ENCODE results near the gene NCEH1.

Gene NCEH1

DNA sequence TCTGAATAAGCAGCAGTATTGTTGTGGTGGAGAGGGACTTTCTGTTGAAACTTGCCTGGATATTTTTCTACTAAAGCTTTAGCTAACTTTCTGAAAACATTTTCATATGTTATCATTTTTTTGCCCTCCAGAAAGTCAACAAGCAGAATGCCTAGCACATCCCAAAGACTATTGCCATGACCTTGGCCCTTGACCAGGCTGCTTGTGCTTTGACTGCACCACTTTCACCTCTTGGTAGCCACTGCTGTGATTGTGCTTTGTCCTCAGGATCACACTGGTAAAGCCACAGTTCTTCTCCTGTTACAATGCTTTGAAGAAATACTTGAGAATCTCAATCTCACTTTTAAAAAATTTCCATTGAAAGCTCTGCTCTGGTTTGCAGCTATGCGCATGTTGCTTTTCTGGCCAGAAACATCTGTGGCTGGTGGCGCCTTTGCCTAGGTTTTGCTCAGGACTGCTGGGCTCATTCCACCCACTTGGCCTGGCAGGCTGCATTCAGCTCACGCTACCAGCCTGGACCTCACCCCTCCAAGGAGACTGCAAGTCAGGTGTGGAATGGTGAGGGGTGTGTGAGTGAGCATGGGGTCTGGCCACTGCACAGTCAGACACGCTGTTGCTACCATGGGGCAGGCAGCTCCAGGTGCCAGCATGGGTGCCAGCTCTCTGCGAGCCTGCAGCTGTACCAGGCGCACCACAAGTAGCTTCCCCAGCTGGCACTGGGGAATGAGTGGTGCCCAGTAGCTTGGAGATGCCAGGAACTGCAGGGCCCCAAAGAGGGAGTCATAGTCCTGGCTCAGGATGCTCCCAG is 97.8 kb downstream of the NCEH1 start:
- H3K9ac ChIP-seq (ENCODE audit: low read depth, low read length), result no peak overlapping the region
- H3K27me3 ChIP-seq (ENCODE audit: insufficient read depth, low read length, poor library complexity), result no peaks in the 10 kb centered on the region
- H3K79me2 ChIP-seq (ENCODE audit: insufficient read depth, low read length), result no peaks in the 10 kb centered on the region
- no peak overlapping the region for H3K4me2 ChIP-seq (ENCODE audit: insufficient read depth, low read length)
- H3K9me3 ChIP-seq (ENCODE audit: insufficient read depth, low read length, severe bottlenecking), result peaks cover 14% of the 10 kb centered on the region
- no peaks in the 10 kb centered on the region for H4K20me1 ChIP-seq (ENCODE audit: insufficient read depth, low read length)
- no peak overlapping the region for H2AFZ ChIP-seq (ENCODE audit: low read depth, low read length)
- no peak for ATAC-seq (ENCODE audit: insufficient read depth, low read depth)
- peaks cover 31% of the 10 kb centered on the region for H3K4me1 ChIP-seq (ENCODE audit: insufficient read depth, low read length)
- no peak for DNase-seq
- H3K36me3 ChIP-seq (ENCODE audit: insufficient read depth, low read length), result no peaks in the 10 kb centered on the region
- H3K4me3 ChIP-seq (ENCODE audit: low read depth in 1 of 2, low read length in 2 of 2), result no peak overlapping the region
- no peak overlapping the region for H3K27ac ChIP-seq (ENCODE audit: low read length)
- TF ChIP-seq, protein P1, sequence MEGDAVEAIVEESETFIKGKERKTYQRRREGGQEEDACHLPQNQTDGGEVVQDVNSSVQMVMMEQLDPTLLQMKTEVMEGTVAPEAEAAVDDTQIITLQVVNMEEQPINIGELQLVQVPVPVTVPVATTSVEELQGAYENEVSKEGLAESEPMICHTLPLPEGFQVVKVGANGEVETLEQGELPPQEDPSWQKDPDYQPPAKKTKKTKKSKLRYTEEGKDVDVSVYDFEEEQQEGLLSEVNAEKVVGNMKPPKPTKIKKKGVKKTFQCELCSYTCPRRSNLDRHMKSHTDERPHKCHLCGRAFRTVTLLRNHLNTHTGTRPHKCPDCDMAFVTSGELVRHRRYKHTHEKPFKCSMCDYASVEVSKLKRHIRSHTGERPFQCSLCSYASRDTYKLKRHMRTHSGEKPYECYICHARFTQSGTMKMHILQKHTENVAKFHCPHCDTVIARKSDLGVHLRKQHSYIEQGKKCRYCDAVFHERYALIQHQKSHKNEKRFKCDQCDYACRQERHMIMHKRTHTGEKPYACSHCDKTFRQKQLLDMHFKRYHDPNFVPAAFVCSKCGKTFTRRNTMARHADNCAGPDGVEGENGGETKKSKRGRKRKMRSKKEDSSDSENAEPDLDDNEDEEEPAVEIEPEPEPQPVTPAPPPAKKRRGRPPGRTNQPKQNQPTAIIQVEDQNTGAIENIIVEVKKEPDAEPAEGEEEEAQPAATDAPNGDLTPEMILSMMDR (IDR thresholded peaks at IDR 0.05; ENCODE audit: borderline replicate concordance, extremely low read depth, low read length, poor library complexity, severe bottlenecking), result no peak
- no peak for TF ChIP-seq EZH2 (IDR thresholded peaks at IDR 0.05; ENCODE audit: borderline replicate concordance, low read depth, low read length, severe bottlenecking)

DNA sequence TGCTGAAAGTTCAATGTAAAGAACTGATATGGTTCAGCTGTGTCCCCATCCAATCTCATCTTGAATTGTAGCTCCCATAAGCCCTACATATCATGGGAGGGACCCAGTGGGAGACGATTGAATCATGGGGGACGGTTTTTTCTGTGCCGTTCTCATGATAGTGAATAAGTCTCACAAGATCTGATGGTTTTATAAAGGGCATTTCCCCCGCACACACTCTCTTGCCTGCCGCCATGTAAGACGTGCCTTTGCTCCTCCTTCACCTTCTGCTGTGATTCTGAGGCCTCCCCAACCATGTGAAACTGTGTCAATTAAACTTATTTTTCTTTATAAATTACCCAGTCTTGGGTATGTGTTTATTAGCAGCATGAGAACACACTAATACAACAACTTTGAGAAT is 101.1 kb downstream of the NCEH1 start:
- Histone ChIP-seq H4K20me1 (ENCODE audit: insufficient read depth, low read length) (no peaks in the 10 kb centered on the region), H3K27ac (ENCODE audit: low read length) (no peak overlapping the region), H3K4me3 (ENCODE audit: low read depth in 1 of 2, low read length in 2 of 2) (no peak overlapping the region), H3K4me2 (ENCODE audit: insufficient read depth, low read length) (no peak overlapping the region), H3K36me3 (ENCODE audit: insufficient read depth, low read length) (no peaks in the 10 kb centered on the region), H2AFZ (ENCODE audit: low read depth, low read length) (no peak overlapping the region), H3K27me3 (ENCODE audit: insufficient read depth, low read length, poor library complexity) (no peaks in the 10 kb centered on the region), H3K4me1 (ENCODE audit: insufficient read depth, low read length) (peaks cover 6% of the 10 kb centered on the region), H3K79me2 (ENCODE audit: insufficient read depth, low read length) (no peaks in the 10 kb centered on the region), H3K9me3 (ENCODE audit: insufficient read depth, low read length, severe bottlenecking) (peaks cover 14% of the 10 kb centered on the region), H3K9ac (ENCODE audit: low read depth, low read length) (no peak overlapping the region)
- no peak for ATAC-seq (ENCODE audit: insufficient read depth, low read depth)
- DNase-seq, result no peak
- TF ChIP-seq, protein P1 (IDR thresholded peaks at IDR 0.05; ENCODE audit: borderline replicate concordance, extremely low read depth, low read length, poor library complexity, severe bottlenecking), result no peak
- no peak for TF ChIP-seq EZH2 (IDR thresholded peaks at IDR 0.05; ENCODE audit: borderline replicate concordance, low read depth, low read length, severe bottlenecking)

DNA sequence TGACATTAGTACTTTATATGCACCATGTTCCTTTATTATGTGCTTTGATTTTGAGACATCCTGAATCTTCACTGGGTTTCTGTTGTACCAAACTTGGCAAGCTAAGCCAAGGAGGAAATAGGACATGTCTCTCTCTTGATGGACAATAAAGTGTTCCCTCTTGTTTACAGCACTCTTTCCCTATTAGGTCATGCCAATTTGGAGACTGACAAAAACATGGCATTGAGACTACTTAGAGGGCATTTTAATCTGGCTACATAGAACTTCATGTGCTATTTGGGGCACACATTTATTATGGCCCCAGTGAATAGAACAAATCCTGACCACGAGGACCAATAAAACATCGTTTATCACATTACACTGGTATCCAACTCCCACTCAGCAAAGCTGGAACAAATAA is 102.3 kb downstream of the NCEH1 start:
- H3K27me3 ChIP-seq (ENCODE audit: insufficient read depth, low read length, poor library complexity), result no peaks in the 10 kb centered on the region
- no peaks in the 10 kb centered on the region for H3K36me3 ChIP-seq (ENCODE audit: insufficient read depth, low read length)
- TF ChIP-seq, protein P1 (IDR thresholded peaks at IDR 0.05; ENCODE audit: borderline replicate concordance, extremely low read depth, low read length, poor library complexity, severe bottlenecking), result no peak
- TF ChIP-seq EZH2 (IDR thresholded peaks at IDR 0.05; ENCODE audit: borderline replicate concordance, low read depth, low read length, severe bottlenecking), result no peak
- H3K4me2 ChIP-seq (ENCODE audit: insufficient read depth, low read length), result no peak overlapping the region
- no peak overlapping the region for H3K9ac ChIP-seq (ENCODE audit: low read depth, low read length)
- H3K9me3 ChIP-seq (ENCODE audit: insufficient read depth, low read length, severe bottlenecking), result peaks cover 5% of the 10 kb centered on the region
- no peaks in the 10 kb centered on the region for H4K20me1 ChIP-seq (ENCODE audit: insufficient read depth, low read length)
- H3K4me3 ChIP-seq (ENCODE audit: low read depth in 1 of 2, low read length in 2 of 2), result no peak overlapping the region
- ATAC-seq (ENCODE audit: insufficient read depth, low read depth) (no peak), DNase-seq (no peak)
- H3K79me2 ChIP-seq (ENCODE audit: insufficient read depth, low read length), result no peaks in the 10 kb centered on the region
- H3K27ac ChIP-seq (ENCODE audit: low read length), result no peak overlapping the region
- no peak overlapping the region for H2AFZ ChIP-seq (ENCODE audit: low read depth, low read length)
- no peaks in the 10 kb centered on the region for H3K4me1 ChIP-seq (ENCODE audit: insufficient read depth, low read length)

All from DND-41 (cell line).